ENCODE results near the gene ADAMTS4.

The ADAMTS4 gene

DNA sequence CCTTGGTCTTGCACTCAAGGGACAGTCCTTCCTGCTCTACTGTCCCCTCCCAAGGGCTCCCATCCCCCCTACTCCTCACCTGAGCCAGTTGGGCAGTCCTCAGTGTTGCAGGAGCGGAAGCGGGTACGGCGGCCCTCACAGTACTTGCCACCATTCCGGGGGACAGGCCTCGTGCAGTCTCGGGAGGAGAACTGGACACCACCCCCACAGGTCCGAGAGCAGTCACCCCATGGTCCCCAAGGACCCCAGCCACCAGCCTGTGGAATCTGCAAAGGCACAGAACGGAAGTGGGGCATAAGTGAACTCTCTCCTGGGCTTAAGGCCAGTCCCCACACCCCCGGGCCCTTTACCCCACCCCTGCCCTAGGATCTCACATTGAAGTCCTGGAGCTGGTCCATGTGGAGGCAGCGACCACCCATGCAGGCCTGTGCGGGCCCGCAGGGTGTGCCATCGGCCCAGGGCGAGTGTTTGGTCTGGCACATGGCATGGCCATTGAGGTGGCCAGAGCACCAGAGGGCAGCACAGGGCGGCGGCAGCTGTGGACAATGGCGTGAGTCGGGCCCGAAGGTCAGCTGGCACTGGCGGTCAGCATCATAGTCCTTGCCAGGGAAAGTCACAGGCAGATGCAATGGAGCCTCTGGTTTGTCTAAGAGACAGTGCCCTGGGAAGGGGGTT lies 5.2 kb downstream of the ADAMTS4 start:
- H3K4me3 ChIP-seq (ENCODE audit: low read depth, low read length) = no peak overlapping the region
- no peak for DNase-seq (ENCODE audit: low read depth)
- TF ChIP-seq, protein P1, sequence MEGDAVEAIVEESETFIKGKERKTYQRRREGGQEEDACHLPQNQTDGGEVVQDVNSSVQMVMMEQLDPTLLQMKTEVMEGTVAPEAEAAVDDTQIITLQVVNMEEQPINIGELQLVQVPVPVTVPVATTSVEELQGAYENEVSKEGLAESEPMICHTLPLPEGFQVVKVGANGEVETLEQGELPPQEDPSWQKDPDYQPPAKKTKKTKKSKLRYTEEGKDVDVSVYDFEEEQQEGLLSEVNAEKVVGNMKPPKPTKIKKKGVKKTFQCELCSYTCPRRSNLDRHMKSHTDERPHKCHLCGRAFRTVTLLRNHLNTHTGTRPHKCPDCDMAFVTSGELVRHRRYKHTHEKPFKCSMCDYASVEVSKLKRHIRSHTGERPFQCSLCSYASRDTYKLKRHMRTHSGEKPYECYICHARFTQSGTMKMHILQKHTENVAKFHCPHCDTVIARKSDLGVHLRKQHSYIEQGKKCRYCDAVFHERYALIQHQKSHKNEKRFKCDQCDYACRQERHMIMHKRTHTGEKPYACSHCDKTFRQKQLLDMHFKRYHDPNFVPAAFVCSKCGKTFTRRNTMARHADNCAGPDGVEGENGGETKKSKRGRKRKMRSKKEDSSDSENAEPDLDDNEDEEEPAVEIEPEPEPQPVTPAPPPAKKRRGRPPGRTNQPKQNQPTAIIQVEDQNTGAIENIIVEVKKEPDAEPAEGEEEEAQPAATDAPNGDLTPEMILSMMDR (IDR thresholded peaks at IDR 0.05; ENCODE audit: control insufficient read depth, extremely low read depth, insufficient read depth) = peak; percentile 35

DNA sequence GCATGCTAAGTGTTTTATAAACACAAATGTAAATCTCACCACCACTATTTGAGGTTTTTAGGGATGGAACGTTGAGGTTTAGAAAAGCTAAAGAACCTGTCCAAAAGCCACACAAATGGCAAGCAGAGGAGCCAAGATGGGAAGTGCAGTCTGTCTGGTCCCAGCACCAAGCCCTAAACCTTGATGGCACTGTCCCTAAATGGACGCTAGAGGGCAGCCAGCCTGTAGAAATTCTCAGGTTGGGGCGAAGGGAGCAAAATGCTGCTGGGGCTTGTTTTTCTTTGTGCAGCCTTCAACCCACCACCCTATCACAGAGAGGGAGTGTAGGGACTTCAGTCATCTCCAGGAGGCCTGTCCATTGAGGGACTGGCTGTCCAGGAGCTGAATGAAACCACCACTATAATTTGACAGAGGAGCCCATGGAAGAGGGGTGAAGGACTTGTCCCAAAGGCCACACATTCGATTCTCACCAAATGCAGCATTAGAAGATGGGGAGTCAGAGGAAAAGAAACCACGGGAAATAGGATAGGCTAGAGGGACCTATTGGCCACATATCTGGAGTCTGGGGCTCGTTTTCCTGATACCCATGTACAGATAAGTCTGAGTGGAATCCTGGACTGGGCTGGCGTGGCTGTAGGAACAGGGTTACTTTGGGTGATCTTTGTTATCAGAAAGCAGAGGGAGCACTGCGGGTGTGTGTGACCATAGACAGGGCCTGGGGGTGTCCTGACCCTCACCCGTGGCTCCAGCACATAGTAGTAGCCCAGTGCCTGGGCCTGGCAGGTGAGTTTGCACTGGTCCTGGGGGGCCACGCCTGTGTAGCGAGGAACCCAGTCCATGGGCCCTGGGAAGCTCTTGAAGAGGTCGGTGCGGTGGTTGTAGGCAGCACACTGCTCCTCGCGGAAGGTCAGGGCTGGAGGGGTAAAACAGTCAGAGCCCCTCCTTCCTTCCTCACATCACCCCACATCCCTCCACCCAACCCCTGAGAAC lies 6.1 kb downstream of the ADAMTS4 start:
- TF ChIP-seq, protein P1 (IDR thresholded peaks at IDR 0.05; ENCODE audit: control insufficient read depth, extremely low read depth, insufficient read depth) = peak; percentile 97

DNA sequence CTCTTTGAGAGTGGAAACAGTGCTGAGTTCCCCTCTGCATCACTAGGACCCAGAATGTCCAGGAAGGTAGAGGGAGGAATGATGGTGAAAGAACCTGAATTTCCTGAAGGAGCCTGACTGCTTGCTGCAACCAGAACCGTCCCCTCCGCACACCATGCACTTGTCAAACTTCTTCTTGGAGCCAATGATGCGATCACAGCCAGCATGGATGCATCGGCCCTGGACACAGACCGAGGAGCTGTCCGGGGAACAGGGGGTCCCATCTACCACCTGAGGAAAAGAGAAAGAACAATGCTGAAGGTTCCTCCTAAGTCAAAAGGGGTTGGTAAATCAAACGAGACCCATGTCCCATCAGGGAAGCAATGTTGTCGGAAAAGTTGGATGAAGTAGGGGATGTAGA lies 6.9 kb downstream of the ADAMTS4 start:
- DNase-seq (ENCODE audit: low read depth) = no peak
- no peak overlapping the region for H3K4me3 ChIP-seq (ENCODE audit: low read depth, low read length)
- TF ChIP-seq, protein P1 (IDR thresholded peaks at IDR 0.05; ENCODE audit: control insufficient read depth, extremely low read depth, insufficient read depth) = no peak

More for the DNA sequence above, 6.1 kb downstream of the ADAMTS4 start:
- no peak overlapping the region for H3K4me3 ChIP-seq (ENCODE audit: low read depth, low read length)
- no peak for DNase-seq (ENCODE audit: low read depth)

DNA sequence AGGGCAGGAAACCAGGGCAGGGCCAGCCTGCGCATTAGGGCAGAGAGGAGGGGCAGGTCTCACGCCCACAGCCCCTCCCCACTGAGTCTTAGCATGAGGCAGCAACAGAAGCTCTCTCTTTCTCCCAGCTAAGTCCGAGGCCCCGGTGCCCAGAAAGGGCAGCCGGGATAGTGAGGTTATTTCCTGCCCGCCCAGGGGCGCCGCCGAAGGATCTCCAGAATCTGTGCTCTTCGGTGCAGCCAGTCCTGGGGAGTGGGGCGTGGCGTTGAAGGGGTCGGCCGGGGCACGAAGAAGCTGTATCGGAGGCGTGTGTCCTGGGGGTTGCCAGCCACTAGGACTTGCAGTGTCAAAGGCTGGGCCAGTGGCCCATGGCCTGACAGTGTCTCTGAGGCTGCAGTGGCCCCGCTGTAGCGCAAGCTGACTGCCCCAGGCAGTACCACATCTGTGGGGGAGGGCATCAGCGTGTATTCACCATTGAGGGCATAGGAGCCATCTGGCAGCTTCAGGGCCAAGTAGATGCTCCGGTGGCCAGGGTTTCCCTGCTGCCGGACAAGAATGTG lies 7.8 kb downstream of the ADAMTS4 start:
- TF ChIP-seq, protein P1 (IDR thresholded peaks at IDR 0.05; ENCODE audit: control insufficient read depth, extremely low read depth, insufficient read depth) = no peak
- DNase-seq (ENCODE audit: low read depth) = no peak
- H3K4me3 ChIP-seq (ENCODE audit: low read depth, low read length) = no peak overlapping the region

DNA sequence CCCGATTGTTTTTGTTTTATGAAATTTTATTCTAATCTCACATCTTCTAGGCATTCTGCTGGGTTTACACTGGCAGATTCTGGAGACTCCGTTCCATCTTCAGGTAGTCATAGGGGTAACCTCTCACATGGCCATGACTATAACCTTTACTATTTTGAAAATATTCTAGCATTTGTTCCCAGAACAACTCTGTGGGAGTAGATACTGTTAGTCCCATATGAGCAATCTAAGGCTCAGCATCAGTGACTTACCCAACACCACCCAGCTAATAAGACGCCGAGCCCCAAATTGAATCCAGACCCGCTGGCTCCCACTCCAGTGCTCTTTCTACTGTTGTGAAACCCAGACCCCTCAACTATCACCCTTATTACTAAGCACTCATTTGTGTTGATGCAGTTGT lies 9.8 kb downstream of the ADAMTS4 start:
- no peak overlapping the region for H3K4me3 ChIP-seq (ENCODE audit: low read depth, low read length)
- no peak for DNase-seq (ENCODE audit: low read depth)
- TF ChIP-seq, protein P1 (IDR thresholded peaks at IDR 0.05; ENCODE audit: control insufficient read depth, extremely low read depth, insufficient read depth) = no peak

DNA sequence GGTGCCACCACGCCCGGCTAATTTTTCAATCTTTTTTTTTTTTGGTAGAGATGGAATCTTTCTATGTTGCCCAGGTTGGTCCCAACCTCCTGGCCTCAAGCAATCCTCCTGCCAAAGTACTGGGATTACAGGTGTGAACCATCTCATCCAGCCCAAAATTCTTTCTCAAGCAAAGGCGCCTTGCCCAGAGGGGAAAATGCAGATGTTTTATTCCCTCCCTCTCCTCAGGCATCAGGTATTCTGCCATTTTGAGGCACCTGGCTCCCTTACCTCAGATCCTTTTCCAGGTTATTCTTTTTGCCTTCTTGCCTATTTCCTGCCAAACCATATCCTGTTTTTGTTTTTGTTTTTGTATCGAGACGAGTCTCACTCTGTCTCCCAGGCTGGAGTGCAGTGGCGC lies 10.5 kb downstream of the ADAMTS4 start:
- TF ChIP-seq, protein P1 (IDR thresholded peaks at IDR 0.05; ENCODE audit: control insufficient read depth, extremely low read depth, insufficient read depth) = no peak
- DNase-seq (ENCODE audit: low read depth) = no peak
- H3K4me3 ChIP-seq (ENCODE audit: low read depth, low read length) = no peak overlapping the region

Data from LNCaP clone FGC (cell line).